Common myeloid progenitor, CD34-positive (primary cell): ENCODE data around the gene CIDEA.

Experiments used
- CTCF ChIA-PET: fragments of 350-600 bp; sonication (Branson Sonifier 250); formaldehyde crosslinking; loops from one replicate; lab custom pipeline; 2021; ENCODE audit warnings: antibody characterized with exemption; lab: Charles Lee
- POLR2A ChIA-PET: fragments of 350-600 bp; sonication (Branson Sonifier 250); formaldehyde crosslinking; loops from one replicate; lab custom pipeline; 2021; ENCODE audit warnings: antibody characterized with exemption; lab: Charles Lee
- DNase-seq, 3 donors: peaks; one replicate each; pipeline versions ENCODE4 v3.0.0 to v3.0.0-alpha.2; 2013
- H3K27ac ChIP-seq, 2 experiments: 1 replicate in 1 of 2; 2 replicates in 1 of 2; pipeline ENCODE4 v1.7.0; 2013; ENCODE audit warnings: inconsistent platforms in 2 of 2, low read length in 2 of 2, mild to moderate bottlenecking in 2 of 2, low read depth in 1 of 2, moderate library complexity in 1 of 2; ENCODE audit not compliant: severe bottlenecking in 2 of 2, insufficient read depth in 1 of 2, poor library complexity in 1 of 2
- H3K27me3 ChIP-seq, 5 experiments: replicated peaks in 2 of 5; 1 replicate in 3 of 5; 2 replicates in 2 of 5; pipeline versions ENCODE4 v1.6.1 to v1.7.0; 2013; ENCODE audit warnings: low read length in 4 of 5, mild to moderate bottlenecking in 2 of 5, moderate library complexity in 2 of 5, inconsistent platforms in 1 of 5; ENCODE audit not compliant: insufficient read depth in 5 of 5, control insufficient read depth in 4 of 5
- H3K36me3 ChIP-seq, 4 experiments: 1 replicate in 2 of 4; 2 replicates in 2 of 4; pipeline versions ENCODE4 v1.6.1 to v1.7.0; 2013; ENCODE audit warnings: low read length in 3 of 4, control low read depth in 1 of 4, mild to moderate bottlenecking in 1 of 4; ENCODE audit not compliant: control insufficient read depth in 4 of 4, insufficient read depth in 4 of 4
- H3K4me1 ChIP-seq, 4 experiments: 1 replicate in 3 of 4; 2 replicates in 1 of 4; pipeline versions ENCODE4 v1.6.1 to v1.7.1; 2013; ENCODE audit warnings: low read length in 3 of 4, mild to moderate bottlenecking in 3 of 4, control low read depth in 1 of 4, inconsistent platforms in 1 of 4, moderate library complexity in 1 of 4; ENCODE audit not compliant: control insufficient read depth in 4 of 4, insufficient read depth in 4 of 4; ENCODE audit errors: control extremely low read depth in 1 of 4
- H3K4me3 ChIP-seq, 7 experiments: 1 replicate in 4 of 7; 2 replicates in 3 of 7; pipeline versions ENCODE4 v1.5.1 to v1.7.0; 2013; ENCODE audit warnings: mild to moderate bottlenecking in 7 of 7, low read length in 6 of 7, moderate library complexity in 6 of 7, inconsistent platforms in 2 of 7, low read depth in 2 of 7, control low read depth in 1 of 7; ENCODE audit not compliant: insufficient read depth in 4 of 7, control insufficient read depth in 1 of 7; ENCODE audit errors: extremely low read depth in 1 of 7
- H3K9me3 ChIP-seq, 5 experiments: 1 replicate in 4 of 5; 2 replicates in 1 of 5; pipeline versions ENCODE4 v1.6.1 to v1.7.1; 2013; ENCODE audit warnings: low read length in 4 of 5, mild to moderate bottlenecking in 2 of 5, inconsistent platforms in 1 of 5, low read depth in 1 of 5, moderate library complexity in 1 of 5; ENCODE audit not compliant: control insufficient read depth in 4 of 5, insufficient read depth in 2 of 5; ENCODE audit errors: control extremely low read depth in 1 of 5
- WGBS: methylation state at CpG from one replicate; pipeline ENCODE4 v1.1.5; 2013; ENCODE audit not compliant: insufficient coverage; 5-methylcytosine and 5-hydroxymethylcytosine counted together

The CIDEA gene

GRCh38 chr18:12308386-12309100 is 54.4 kb downstream of the CIDEA start:
- DNase-seq, result peak; percentile 63 to 86 (median 78)
- WGBS, result under 1% methylated on average over 62 of the region's 81 CpGs
- peak overlapping the region in 1 of 2 experiments; percentile 34 for H3K27ac ChIP-seq

GRCh38 chr18:12309683-12310198 is 55.6 kb downstream of the CIDEA start:
- peaks cover 0 to 56% (median 19%) of the 10 kb centered on the region in 5 experiments for H3K27me3 ChIP-seq
- WGBS, result 83% methylated on average over 4 of the region's 7 CpGs
- DNase-seq, result no peak
- H3K4me1 ChIP-seq, result peaks cover 0 to 42% (median 27%) of the 10 kb centered on the region in 4 experiments
- CTCF ChIA-PET, result interaction anchor here (1.3 to 3.3 kb wide), 5 partner anchors 8 to 38 kb away, joined by 3 to 14 read pairs (median 4); no protein-coding TSS in a partner anchor
- H3K27ac ChIP-seq, result no peak overlapping the region
- peaks cover 0 to 8% (median 4%) of the 10 kb centered on the region in 4 experiments for H3K36me3 ChIP-seq
- H3K4me3 ChIP-seq, result no peak overlapping the region
- POLR2A ChIA-PET, result no interaction called here
- H3K9me3 ChIP-seq, result peaks cover 0 to 9% (median 4%) of the 10 kb centered on the region in 5 experiments

More at GRCh38 chr18:12308386-12309100, 54.4 kb downstream of the CIDEA start:
- Histone ChIP-seq H3K27me3 (peaks cover 0 to 60% (median 19%) of the 10 kb centered on the region in 5 experiments), H3K9me3 (peaks cover 0 to 9% (median 4%) of the 10 kb centered on the region in 5 experiments), H3K36me3 (peaks cover 0 to 8% (median 3%) of the 10 kb centered on the region in 4 experiments), H3K4me1 (peaks cover 0 to 31% (median 22%) of the 10 kb centered on the region in 4 experiments), H3K4me3 (peak overlapping the region; percentile 44 to 73 (median 68))
- ChIA-PET POLR2A (interaction anchor here (0.7 to 1.4 kb wide), 2 partner anchors 9 kb away, joined by 5 to 7 read pairs; no protein-coding TSS in a partner anchor), CTCF (interaction anchor here (1.3 to 1.6 kb wide), 4 partner anchors 9 to 37 kb away, joined by 3 to 5 read pairs (median 4); no protein-coding TSS in a partner anchor)

DNA sequence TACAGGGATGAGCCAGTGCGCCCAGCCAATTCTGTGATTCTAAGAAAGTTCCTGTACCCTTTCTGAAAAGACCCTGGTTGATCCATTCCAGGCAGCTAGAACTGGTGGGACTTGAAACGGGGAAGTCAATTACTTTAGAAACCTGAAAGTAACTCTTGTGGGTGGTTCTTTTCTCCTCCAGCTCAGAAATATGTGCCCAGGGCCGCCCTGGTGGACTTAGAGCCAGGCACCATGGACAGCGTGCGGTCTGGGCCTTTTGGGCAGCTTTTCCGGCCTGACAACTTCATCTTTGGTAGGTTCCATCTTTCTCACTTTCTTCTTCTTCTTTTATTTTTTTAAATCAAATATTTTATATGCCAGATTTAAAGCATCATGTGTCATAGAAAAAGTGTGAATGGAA is 56.6 kb downstream of the CIDEA start:
- Histone ChIP-seq H3K27ac (no peak overlapping the region), H3K27me3 (peaks cover 0 to 46% (median 16%) of the 10 kb centered on the region in 5 experiments), H3K4me1 (peaks cover 0 to 42% (median 28%) of the 10 kb centered on the region in 4 experiments), H3K36me3 (peaks cover 0 to 10% (median 4%) of the 10 kb centered on the region in 4 experiments), H3K9me3 (peaks cover 0 to 9% (median 4%) of the 10 kb centered on the region in 5 experiments), H3K4me3 (no peak overlapping the region)
- POLR2A ChIA-PET, result no interaction called here
- WGBS, result 100% methylated on average over 6 of the region's 6 CpGs
- CTCF ChIA-PET, result interaction anchor here (0.7 to 3.3 kb wide), 2 partner anchors 17 to 39 kb away, joined by 3 to 14 read pairs; no protein-coding TSS in a partner anchor
- no peak for DNase-seq

GRCh38 chr18:12312976-12313375 is 58.8 kb downstream of the CIDEA start:
- peaks cover 0 to 19% (median 4%) of the 10 kb centered on the region in 4 experiments for H3K36me3 ChIP-seq

DNA sequence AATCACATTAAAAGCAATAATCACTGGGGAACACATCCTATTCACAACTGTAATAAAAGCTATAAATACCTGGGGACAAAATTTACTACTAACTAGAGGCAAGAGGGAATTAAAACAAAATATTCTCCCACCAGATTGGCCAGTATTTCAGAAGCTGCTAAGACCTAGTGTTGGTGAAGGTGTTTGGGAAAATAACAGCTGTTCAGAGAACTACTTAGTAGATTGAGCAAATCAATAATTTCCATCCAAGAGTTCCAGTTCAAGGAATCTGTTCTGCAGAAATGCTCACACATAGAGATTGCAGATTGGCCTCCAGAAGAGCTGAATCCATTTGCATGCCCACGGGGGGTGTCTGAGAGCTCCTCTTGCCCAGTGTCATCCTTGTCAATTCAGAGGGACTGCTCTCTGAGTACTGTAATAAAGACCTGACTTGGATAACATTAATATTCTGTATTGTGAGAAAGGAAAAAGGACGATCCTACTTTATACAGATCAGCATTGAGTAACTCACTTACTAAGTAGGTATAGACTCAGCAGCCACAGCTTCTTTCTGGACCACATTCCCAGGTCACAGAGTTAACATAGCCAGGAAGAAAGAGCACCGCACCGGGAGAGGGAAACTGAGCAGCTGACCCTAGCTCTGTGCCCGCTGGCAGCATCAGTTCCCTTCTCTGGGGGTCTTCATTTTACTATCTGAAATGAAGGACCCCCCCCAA is 59.5 kb downstream of the CIDEA start:
- Histone ChIP-seq H3K27ac (no peak overlapping the region), H3K9me3 (peaks cover 0 to 9% (median 4%) of the 10 kb centered on the region in 5 experiments), H3K27me3 (peaks cover 0 to 19% (median 4%) of the 10 kb centered on the region in 5 experiments), H3K4me3 (no peak overlapping the region), H3K36me3 (peaks cover 0 to 19% (median 4%) of the 10 kb centered on the region in 4 experiments), H3K4me1 (peaks cover 0 to 37% (median 25%) of the 10 kb centered on the region in 4 experiments)
- ChIA-PET POLR2A (no interaction called here), CTCF (interaction anchor here (1.3 to 8.2 kb wide), 4 partner anchors 10 to 42 kb away, joined by 4 to 70 read pairs (median 8); no protein-coding TSS in a partner anchor)
- 98% methylated on average over 4 of the region's 5 CpGs for WGBS
- no peak for DNase-seq

More at GRCh38 chr18:12312976-12313375, 58.8 kb downstream of the CIDEA start:
- DNase-seq, result no peak
- Histone ChIP-seq H3K4me3 (no peak overlapping the region), H3K27me3 (peaks cover 0 to 25% (median 4%) of the 10 kb centered on the region in 5 experiments), H3K9me3 (peaks cover 0 to 9% (median 4%) of the 10 kb centered on the region in 5 experiments), H3K27ac (no peak overlapping the region), H3K4me1 (peaks cover 0 to 36% (median 25%) of the 10 kb centered on the region in 4 experiments)
- ChIA-PET POLR2A (interaction anchor here (0.6 kb wide), 1 partner anchor 17 kb away, joined by 3 read pairs; no protein-coding TSS in a partner anchor), CTCF (interaction anchor here (2.7 to 8.2 kb wide), 2 partner anchors 10 to 15 kb away, joined by 12 to 70 read pairs; no protein-coding TSS in a partner anchor)

- peaks cover 0 to 8% (median 0%) of the 10 kb centered on the region in 5 experiments for H3K27me3 ChIP-seq
- CTCF ChIA-PET, result interaction anchor here (0.6 to 8.2 kb wide), 6 partner anchors 9 to 43 kb away, joined by 3 to 70 read pairs (median 6); no protein-coding TSS in a partner anchor
Observed at GRCh38 chr18:12314591-12315305, 60.6 kb downstream of the CIDEA start.

More at GRCh38 chr18:12314591-12315305, 60.6 kb downstream of the CIDEA start:
- H3K9me3 ChIP-seq, result peaks cover 0 to 9% (median 4%) of the 10 kb centered on the region in 5 experiments
- no peak overlapping the region for H3K27ac ChIP-seq
- DNase-seq, result no peak
- WGBS, result no CpG with 5 or more reads among the region's 1 CpG
- POLR2A ChIA-PET, result no interaction called here
- H3K4me1 ChIP-seq, result peaks cover 0 to 31% (median 23%) of the 10 kb centered on the region in 4 experiments
- peaks cover 0 to 19% (median 5%) of the 10 kb centered on the region in 4 experiments for H3K36me3 ChIP-seq
- no peak overlapping the region for H3K4me3 ChIP-seq
